Neural progenitor cell (in vitro differentiated cells): ENCODE data around the gene IGF1. TPM values are rescaled to one million over a fixed set of nuclear protein-coding genes. Genes with fewer than 3 reads are reported as not detected.

Experiments
- DNase-seq: peaks from one replicate; pipeline ENCODE4 v3.0.0-alpha.2; 2016; ENCODE audit warnings: low spot score
- H2AFZ ChIP-seq: fragments of 200-600 bp; sonication (generic); replicated peaks from 2 replicates; pipeline ENCODE4 v1.6.1; 2016; ENCODE audit warnings: antibody characterized with exemption
- H3F3A ChIP-seq: fragments of 200-600 bp; sonication (generic); 2 replicates; pipeline ENCODE4 v1.6.1; 2016; ENCODE audit warnings: antibody characterized with exemption, low read depth
- H3K27ac ChIP-seq: fragments of 200-600 bp; sonication (generic); 2 replicates; pipeline ENCODE4 v1.5.1; 2016; ENCODE audit warnings: mild to moderate bottlenecking
- H3K27me3 ChIP-seq: fragments of 200-600 bp; sonication (generic); 2 replicates; pipeline ENCODE4 v1.6.1; 2016; ENCODE audit warnings: mild to moderate bottlenecking, moderate library complexity
- H3K36me3 ChIP-seq: fragments of 200-600 bp; sonication (generic); 2 replicates; pipeline ENCODE4 v1.5.1; 2016
- H3K4me1 ChIP-seq: fragments of 200-600 bp; sonication (generic); 2 replicates; pipeline ENCODE4 v1.6.1; 2016; ENCODE audit warnings: mixed run types
- H3K4me2 ChIP-seq: fragments of 200-600 bp; sonication (generic); 2 replicates; pipeline ENCODE4 v1.6.1; 2016
- H3K4me3 ChIP-seq: fragments of 200-600 bp; sonication (generic); 2 replicates; pipeline ENCODE4 v1.5.1; 2016
- H3K79me2 ChIP-seq: fragments of 200-600 bp; sonication (generic); 2 replicates; pipeline ENCODE4 v1.6.1; 2016; ENCODE audit warnings: low read depth
- H3K9ac ChIP-seq: fragments of 200-600 bp; sonication (generic); 2 replicates; pipeline ENCODE4 v1.6.1; 2016
- H3K9me3 ChIP-seq: fragments of 200-600 bp; sonication (generic); 2 replicates; pipeline ENCODE4 v1.5.1; 2016; ENCODE audit warnings: low read depth
- H4K20me1 ChIP-seq: fragments of 200-600 bp; sonication (generic); 2 replicates; pipeline ENCODE4 v1.6.1; 2016; ENCODE audit warnings: low read depth
- H3K27ac Mint-ChIP-seq: 3 replicates; pipeline ENCODE4 v1.8.0; 2021; ENCODE audit warnings: mixed read lengths
- H3K27me3 Mint-ChIP-seq: 2 replicates; pipeline ENCODE4 v1.8.0; 2022; ENCODE audit warnings: low read depth, mild to moderate bottlenecking, inconsistent platforms, moderate library complexity, mixed read lengths; ENCODE audit not compliant: insufficient read depth
- H3K36me3 Mint-ChIP-seq: 3 replicates; pipeline ENCODE4 v1.8.0; 2021; ENCODE audit warnings: mixed read lengths
- H3K4me1 Mint-ChIP-seq: 3 replicates; pipeline ENCODE4 v1.8.0; 2021; ENCODE audit warnings: mixed read lengths
- H3K4me3 Mint-ChIP-seq: 3 replicates; pipeline ENCODE4 v1.8.0; 2021; ENCODE audit warnings: mild to moderate bottlenecking, moderate library complexity, mixed read lengths
- H3K9me3 Mint-ChIP-seq: 3 replicates; pipeline ENCODE4 v1.8.0; 2020; ENCODE audit warnings: mixed read lengths
- EZH2 ChIP-seq: fragments of 200-600 bp; sonication (generic); IDR thresholded peaks from 2 replicates; pipeline ENCODE4 v1.6.1; 2017; ENCODE audit warnings: antibody characterized with exemption, mild to moderate bottlenecking, moderate library complexity
- EZH2phosphoT487 ChIP-seq: fragments of 200-600 bp; sonication (generic); IDR thresholded peaks from 2 replicates; pipeline ENCODE4 v1.6.1; 2017; ENCODE audit warnings: antibody characterized with exemption
- total RNA-seq: library from RNA; depleted of rRNA; stranded (reverse); fragments of >200 nt; gene quantifications from 2 replicates; pipeline ENCODE4 v1.2.3, GENCODE V29; 2015; ENCODE audit warnings: low replicate concordance
- TF ChIP-seq, protein P1 (sequence below): fragments of 200-600 bp; sonication (generic); IDR thresholded peaks from 2 replicates; pipeline ENCODE4 v1.5.1; 2017; ENCODE audit warnings: antibody characterized with exemption, mild to moderate bottlenecking

Gene IGF1
- total RNA-seq, 1 donor from 2014 or later, result not detected

DNA sequence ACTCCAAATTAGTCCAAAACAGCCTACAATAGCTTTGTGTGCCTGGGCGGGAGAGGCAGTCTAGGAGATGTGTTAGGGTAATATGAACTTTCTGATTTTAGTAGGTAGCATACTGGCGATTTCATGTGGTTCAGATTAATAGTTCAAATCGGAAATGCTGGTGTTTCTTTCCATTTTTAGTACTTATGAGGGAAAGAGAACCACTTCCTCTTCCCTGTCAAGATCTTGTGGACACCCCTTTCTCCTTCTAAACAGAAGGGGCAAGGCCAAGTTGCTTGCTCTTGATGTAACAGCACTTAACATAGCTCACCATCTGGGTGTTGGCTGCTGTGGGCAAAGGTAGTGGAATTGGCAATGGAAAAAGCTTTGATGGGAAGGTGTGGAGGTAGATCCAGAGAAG lies 32.2 kb upstream of the IGF1 start:
- H3K4me3 ChIP-seq, result no peak overlapping the region
- no peaks in the 10 kb centered on the region for H3K4me1 ChIP-seq
- H4K20me1 ChIP-seq, result no peaks in the 10 kb centered on the region
- no peak overlapping the region for H3K4me2 ChIP-seq
- H3K36me3 Mint-ChIP-seq, result no peaks in the 10 kb centered on the region
- no peaks in the 10 kb centered on the region for H3K27me3 ChIP-seq
- DNase-seq, result no peak
- peaks cover 2% of the 10 kb centered on the region for H3K4me1 Mint-ChIP-seq
- H3K36me3 ChIP-seq, result no peaks in the 10 kb centered on the region
- H3K4me3 Mint-ChIP-seq, result no peak overlapping the region
- TF ChIP-seq EZH2, result no peak
- TF ChIP-seq, protein P1, sequence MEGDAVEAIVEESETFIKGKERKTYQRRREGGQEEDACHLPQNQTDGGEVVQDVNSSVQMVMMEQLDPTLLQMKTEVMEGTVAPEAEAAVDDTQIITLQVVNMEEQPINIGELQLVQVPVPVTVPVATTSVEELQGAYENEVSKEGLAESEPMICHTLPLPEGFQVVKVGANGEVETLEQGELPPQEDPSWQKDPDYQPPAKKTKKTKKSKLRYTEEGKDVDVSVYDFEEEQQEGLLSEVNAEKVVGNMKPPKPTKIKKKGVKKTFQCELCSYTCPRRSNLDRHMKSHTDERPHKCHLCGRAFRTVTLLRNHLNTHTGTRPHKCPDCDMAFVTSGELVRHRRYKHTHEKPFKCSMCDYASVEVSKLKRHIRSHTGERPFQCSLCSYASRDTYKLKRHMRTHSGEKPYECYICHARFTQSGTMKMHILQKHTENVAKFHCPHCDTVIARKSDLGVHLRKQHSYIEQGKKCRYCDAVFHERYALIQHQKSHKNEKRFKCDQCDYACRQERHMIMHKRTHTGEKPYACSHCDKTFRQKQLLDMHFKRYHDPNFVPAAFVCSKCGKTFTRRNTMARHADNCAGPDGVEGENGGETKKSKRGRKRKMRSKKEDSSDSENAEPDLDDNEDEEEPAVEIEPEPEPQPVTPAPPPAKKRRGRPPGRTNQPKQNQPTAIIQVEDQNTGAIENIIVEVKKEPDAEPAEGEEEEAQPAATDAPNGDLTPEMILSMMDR, result no peak
- no peak for TF ChIP-seq EZH2phosphoT487
- H3F3A ChIP-seq, result no peaks in the 10 kb centered on the region
- H3K79me2 ChIP-seq, result no peaks in the 10 kb centered on the region
- no peak overlapping the region for H2AFZ ChIP-seq
- H3K9ac ChIP-seq, result no peak overlapping the region
- H3K27me3 Mint-ChIP-seq, result peaks cover 2% of the 10 kb centered on the region
- H3K27ac Mint-ChIP-seq, result no peak overlapping the region
- no peak overlapping the region for H3K27ac ChIP-seq
- no peaks in the 10 kb centered on the region for H3K9me3 ChIP-seq
- H3K9me3 Mint-ChIP-seq, result no peaks in the 10 kb centered on the region

DNA sequence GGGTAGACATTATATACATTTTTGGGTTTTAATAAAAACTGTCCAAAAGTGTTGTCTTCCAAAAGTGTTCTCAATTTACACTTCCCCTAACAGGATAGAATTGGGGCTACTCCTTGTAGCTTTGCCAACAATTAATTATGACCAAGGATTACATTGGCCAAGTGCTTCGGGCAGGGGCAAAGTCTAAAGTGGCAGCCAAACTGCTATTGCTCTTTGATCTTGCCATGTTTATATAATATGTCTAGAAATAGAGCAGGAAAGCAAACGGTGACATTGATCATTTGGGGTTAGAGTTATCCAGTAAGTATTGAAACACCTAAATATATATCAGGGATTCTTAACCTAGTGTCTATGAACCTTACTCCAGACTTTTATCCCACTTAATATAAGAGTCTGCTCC lies 31.2 kb upstream of the IGF1 start:
- no peaks in the 10 kb centered on the region for H3K4me1 ChIP-seq
- H3K4me3 ChIP-seq, result no peak overlapping the region
- Mint-ChIP-seq H3K36me3 (no peaks in the 10 kb centered on the region), H3K4me1 (no peaks in the 10 kb centered on the region), H3K27ac (no peak overlapping the region), H3K27me3 (peaks cover 2% of the 10 kb centered on the region), H3K9me3 (no peaks in the 10 kb centered on the region), H3K4me3 (no peak overlapping the region)
- no peaks in the 10 kb centered on the region for H4K20me1 ChIP-seq
- H3K4me2 ChIP-seq, result no peak overlapping the region
- H3K36me3 ChIP-seq, result no peaks in the 10 kb centered on the region
- no peaks in the 10 kb centered on the region for H3F3A ChIP-seq
- H3K9me3 ChIP-seq, result no peaks in the 10 kb centered on the region
- no peak for DNase-seq
- H3K27ac ChIP-seq, result no peak overlapping the region
- no peaks in the 10 kb centered on the region for H3K79me2 ChIP-seq
- H3K27me3 ChIP-seq, result no peaks in the 10 kb centered on the region
- H3K9ac ChIP-seq, result no peak overlapping the region
- no peak overlapping the region for H2AFZ ChIP-seq
- TF ChIP-seq, protein P1, result no peak
- TF ChIP-seq EZH2 (no peak), EZH2phosphoT487 (no peak)

DNA sequence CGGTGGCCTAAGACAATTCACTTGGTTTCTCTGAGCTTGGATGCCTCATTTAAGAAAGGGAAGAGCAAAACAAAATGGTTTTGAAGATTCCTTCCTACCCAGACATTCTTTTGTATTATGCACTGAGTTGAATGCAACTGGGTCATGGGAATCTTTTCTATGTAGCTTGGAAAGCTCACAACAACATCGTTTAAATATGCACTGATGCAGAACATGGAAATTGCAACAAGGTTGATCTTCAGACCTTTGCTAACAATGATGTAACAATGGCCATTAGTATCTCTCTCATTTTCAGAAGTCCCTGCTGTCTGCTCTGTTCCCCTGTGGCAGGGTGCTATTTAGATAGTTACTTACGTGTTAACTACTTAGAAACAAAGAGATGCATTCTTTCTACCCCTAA lies 30.1 kb upstream of the IGF1 start:
- no peak for DNase-seq
- no peak overlapping the region for H3K4me3 ChIP-seq
- H3K27me3 Mint-ChIP-seq, result peaks cover 2% of the 10 kb centered on the region
- no peaks in the 10 kb centered on the region for H3K4me1 ChIP-seq
- H3K4me2 ChIP-seq, result no peak overlapping the region
- H3K9me3 Mint-ChIP-seq, result peaks cover 1% of the 10 kb centered on the region
- no peak overlapping the region for H3K9ac ChIP-seq
- H3K4me3 Mint-ChIP-seq, result no peak overlapping the region
- no peaks in the 10 kb centered on the region for H3F3A ChIP-seq
- no peaks in the 10 kb centered on the region for H3K36me3 Mint-ChIP-seq
- H2AFZ ChIP-seq, result no peak overlapping the region
- TF ChIP-seq EZH2phosphoT487, result no peak
- TF ChIP-seq, protein P1, result no peak
- no peak for TF ChIP-seq EZH2
- no peak overlapping the region for H3K27ac Mint-ChIP-seq
- H3K9me3 ChIP-seq, result no peaks in the 10 kb centered on the region
- H3K36me3 ChIP-seq, result no peaks in the 10 kb centered on the region
- no peaks in the 10 kb centered on the region for H4K20me1 ChIP-seq
- H3K4me1 Mint-ChIP-seq, result no peaks in the 10 kb centered on the region
- H3K27ac ChIP-seq, result no peak overlapping the region
- no peaks in the 10 kb centered on the region for H3K27me3 ChIP-seq
- H3K79me2 ChIP-seq, result no peaks in the 10 kb centered on the region

DNA sequence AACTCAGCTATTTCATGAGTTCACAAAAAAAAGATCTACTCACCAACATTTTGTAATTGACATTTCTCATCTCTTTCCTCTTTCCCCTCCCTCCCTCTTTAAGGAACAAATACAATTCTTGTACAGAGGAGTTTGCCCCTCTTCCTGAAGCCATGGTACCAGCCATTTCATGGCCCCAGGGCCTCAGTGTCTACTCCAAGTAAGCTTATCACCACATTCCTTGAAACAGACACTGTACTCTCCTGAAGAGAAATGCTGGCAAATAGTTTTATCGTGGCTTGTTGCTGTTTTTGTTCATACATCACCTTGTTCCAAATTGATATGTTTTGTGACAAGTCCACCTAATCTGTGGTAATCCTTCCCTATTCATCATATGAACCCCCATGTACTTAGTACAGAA lies 29.7 kb upstream of the IGF1 start:
- Mint-ChIP-seq H3K36me3 (no peaks in the 10 kb centered on the region), H3K4me3 (no peak overlapping the region), H3K27ac (no peak overlapping the region), H3K27me3 (peaks cover 2% of the 10 kb centered on the region), H3K4me1 (no peaks in the 10 kb centered on the region), H3K9me3 (peaks cover 2% of the 10 kb centered on the region)
- Histone ChIP-seq H3K36me3 (no peaks in the 10 kb centered on the region), H2AFZ (no peak overlapping the region), H3K4me3 (no peak overlapping the region), H3F3A (no peaks in the 10 kb centered on the region), H3K9me3 (no peaks in the 10 kb centered on the region), H3K79me2 (no peaks in the 10 kb centered on the region), H3K27ac (no peak overlapping the region), H3K9ac (no peak overlapping the region), H3K27me3 (no peaks in the 10 kb centered on the region), H4K20me1 (no peaks in the 10 kb centered on the region), H3K4me2 (no peak overlapping the region), H3K4me1 (no peaks in the 10 kb centered on the region)
- TF ChIP-seq, protein P1, result no peak
- TF ChIP-seq EZH2 (no peak), EZH2phosphoT487 (no peak)
- no peak for DNase-seq
